Measurements from ENCODE around the gene SBF2.

Gene SBF2

GRCh38 chr11:10317151-10317755 is 23.2 kb upstream of the SBF2 start:
- DNase-seq: no peak

GRCh38 chr11:10315083-10315482 is 21.1 kb upstream of the SBF2 start:
- no peak for DNase-seq

- no peak for DNase-seq
These were observed 20.4 kb upstream of the SBF2 start for GRCh38 chr11:10314199-10315072.

GRCh38 chr11:10311802-10312201 is 17.8 kb upstream of the SBF2 start:
- no peak for DNase-seq

GRCh38 chr11:10310301-10310841 is 16.4 kb upstream of the SBF2 start:
- DNase-seq: no peak

- DNase-seq: no peak
These were observed 15.4 kb upstream of the SBF2 start for GRCh38 chr11:10309163-10310093.

GRCh38 chr11:10308201-10308954 is 14.4 kb upstream of the SBF2 start:
- no peak for DNase-seq

GRCh38 chr11:10307400-10308200 is 13.6 kb upstream of the SBF2 start:
- DNase-seq: peak; percentile 94

- DNase-seq: peak; percentile 55
These were observed 13.0 kb upstream of the SBF2 start for GRCh38 chr11:10307022-10307399.

GRCh38 chr11:10305964-10306918 is 12.2 kb upstream of the SBF2 start:
- peak; percentile 73 for DNase-seq

- DNase-seq: peak; percentile 72
These were observed 11.4 kb upstream of the SBF2 start for GRCh38 chr11:10305262-10305963.

- DNase-seq: peak; percentile 86
These were observed 10.7 kb upstream of the SBF2 start, which contains the start of gene ADM for GRCh38 chr11:10304495-10305261. Gene ADM, plus strand, starts transcription at chr11:10305073. Its CDS starts 628 bp downstream, at chr11:10305701.

GRCh38 chr11:10303558-10304363 is 9.7 kb upstream of the SBF2 start:
- peak; percentile 74 for DNase-seq

GRCh38 chr11:10302744-10303557 is 8.9 kb upstream of the SBF2 start:
- peak; percentile 87 for DNase-seq

- no peak for DNase-seq
These were observed 8.3 kb upstream of the SBF2 start for GRCh38 chr11:10302359-10302743.

GRCh38 chr11:10301656-10302358 is 7.8 kb upstream of the SBF2 start:
- DNase-seq: peak; percentile 66
